K562 (cell line): ENCODE measurements around the gene BRAT1. TPM values are rescaled to one million over a fixed set of nuclear protein-coding genes. Genes with fewer than 3 reads are reported as not detected.
A peak's percentile ranks its signal among the peaks of the same experiment; 100 is the strongest.

ENCODE experiments used
- ATAC-seq: fragments of 200-7000 bp; cut with Tn5 transposase; 3 replicates; pipeline ENCODE4 v1.9.1; 2020; ENCODE audit warnings: moderate library complexity
- BruUV-seq: library from RNA; stranded (reverse); fragments of 400-500 nt; replicated peaks from 2 replicates; lab custom pipeline; 2021; lab: Mats Ljungman, UMichigan
- CTCF ChIA-PET: fragments of 300-600 bp; formaldehyde crosslinking; extraction: SDS; loops from one replicate; lab custom pipeline; 2021; ENCODE audit warnings: low intra/inter-chr PET ratio; lab: Yijun Ruan, JAX
- POLR2A ChIA-PET: fragments of 300-600, 350-650 bp; sonication (Branson Sonifier 250); formaldehyde crosslinking; extraction: SDS; loops from one replicate; lab custom pipeline; 2021; ENCODE audit warnings: antibody characterized with exemption, inconsistent platforms; lab: Yijun Ruan, JAX
- DNase-seq, 4 experiments: peaks; one replicate each; pipeline versions ENCODE4 v3.0.0 to v3.0.0-alpha.2; 2011 to 2018; ENCODE audit warnings: low spot score in 3 of 4, mixed read lengths in 3 of 4; ENCODE audit errors: extremely low read depth in 1 of 4
- FAIRE-seq: peaks from 2 replicates; lab custom pipeline; 2011; peaks lifted over from hg19 to GRCh38; lab: Jason Lieb, UNC
- H2AFZ ChIP-seq: 2 replicates; pipeline ENCODE4 v1.6.0; 2011; ENCODE audit warnings: low read depth, low read length, control low read depth, inconsistent platforms
- H3K27ac ChIP-seq: fragments of 200-600 bp; 3 replicates; pipeline ENCODE4 v1.8.0; 2011; ENCODE audit warnings: low read depth, mild to moderate bottlenecking, control low read depth, inconsistent platforms, low read length, moderate library complexity, mixed read lengths; ENCODE audit errors: extremely low read depth
- H3K27me3 ChIP-seq, 2 experiments: fragments of 300-600 bp in 1 of 2; 2 replicates in 1 of 2; 3 replicates in 1 of 2; pipeline versions ENCODE4 v1.6.0 to v1.8.0; 2011; ENCODE audit warnings: inconsistent platforms in 2 of 2, low read length in 2 of 2, mild to moderate bottlenecking in 1 of 2, mixed read lengths in 1 of 2, moderate library complexity in 1 of 2; ENCODE audit not compliant: control insufficient read depth in 2 of 2, insufficient read depth in 2 of 2
- H3K36me3 ChIP-seq: fragments of 300-600 bp; 3 replicates; pipeline ENCODE4 v1.8.0; 2011; ENCODE audit warnings: mild to moderate bottlenecking, low read length, inconsistent platforms; ENCODE audit not compliant: control insufficient read depth, insufficient read depth
- H3K4me1 ChIP-seq, 2 experiments: fragments of 200-600 bp in 1 of 2; replicated peaks in 1 of 2; 2 replicates in 1 of 2; 3 replicates in 1 of 2; pipeline versions ENCODE4 v1.5.1 to v1.8.0; 2011; ENCODE audit warnings: inconsistent platforms in 2 of 2, low read length in 2 of 2, mild to moderate bottlenecking in 1 of 2, mixed read lengths in 1 of 2, moderate library complexity in 1 of 2; ENCODE audit not compliant: control insufficient read depth in 2 of 2, insufficient read depth in 2 of 2
- H3K4me2 ChIP-seq: 2 replicates; pipeline ENCODE4 v1.6.1; 2011; ENCODE audit warnings: low read length, control low read depth, inconsistent platforms, mixed read lengths; ENCODE audit not compliant: insufficient read depth
- H3K4me3 ChIP-seq: fragments of 200-600 bp; sonication (generic), shearing (Covaris generic); 2 replicates; pipeline ENCODE4 v1.5.1; 2016; ENCODE audit warnings: control low read depth, inconsistent platforms
- H3K79me2 ChIP-seq: fragments of 200-600 bp; 3 replicates; pipeline ENCODE4 v1.8.0; 2011; ENCODE audit warnings: low read length, inconsistent platforms; ENCODE audit not compliant: control insufficient read depth, insufficient read depth
- H3K9ac ChIP-seq, 2 experiments: 2 replicates each; pipeline versions ENCODE4 v1.6.0 to v1.6.1; 2011; ENCODE audit warnings: low read depth in 2 of 2, low read length in 2 of 2, control low read depth in 1 of 2, inconsistent platforms in 1 of 2, mild to moderate bottlenecking in 1 of 2, mixed read lengths in 1 of 2; ENCODE audit not compliant: insufficient read depth in 1 of 2
- H3K9me1 ChIP-seq: one replicate; pipeline ENCODE4 v1.6.0; 2011; ENCODE audit warnings: inconsistent platforms, mild to moderate bottlenecking, low read length, moderate library complexity; ENCODE audit not compliant: control insufficient read depth, insufficient read depth
- H3K9me3 ChIP-seq: replicated peaks from 2 replicates; pipeline ENCODE4 v1.5.1; 2011; ENCODE audit warnings: low read depth, low read length, inconsistent platforms; ENCODE audit not compliant: control insufficient read depth, insufficient read depth
- H4K20me1 ChIP-seq: replicated peaks from 2 replicates; pipeline ENCODE4 v1.6.1; 2011; ENCODE audit warnings: low read length, inconsistent platforms, mixed read lengths; ENCODE audit not compliant: control insufficient read depth, insufficient read depth
- ARHGAP35 ChIP-seq: fragments of 450-650 bp; IDR thresholded peaks from 2 replicates; pipeline ENCODE4 v1.6.1; 2018; ENCODE audit not compliant: partially characterized antibody
- CHCHD3 ChIP-seq: fragments of 250-450 bp; sonication (Bioruptor Pico); IDR thresholded peaks from 2 replicates; pipeline ENCODE4 v2.1.2; 2022; ENCODE audit warnings: mild to moderate bottlenecking
- CREB3 ChIP-seq: fragments of 450-650 bp; conservative IDR thresholded peaks from 2 replicates; pipeline ENCODE4 v1.6.1; 2016; ENCODE audit warnings: missing genetic modification characterization, low read depth, mild to moderate bottlenecking, missing compliant biosample characterization, moderate library complexity
- CTCF ChIP-seq, 3 experiments: IDR thresholded peaks in 2 of 3; conservative IDR thresholded peaks in 1 of 3; 2 replicates each; pipeline ENCODE4 v1.5.1; 2011 to 2012; ENCODE audit warnings: low read length in 3 of 3, mild to moderate bottlenecking in 3 of 3, control low read depth in 2 of 3, improper control_type of control experiment in 1 of 3, inconsistent platforms in 1 of 3, low read depth in 1 of 3, mixed read lengths in 1 of 3, moderate library complexity in 1 of 3; ENCODE audit not compliant: insufficient read depth in 2 of 3
- EP300 ChIP-seq: IDR thresholded peaks from 2 replicates; pipeline ENCODE4 v1.6.1; 2012; ENCODE audit warnings: low read length, improper control_type of control experiment
- ERF ChIP-seq: fragments of 450-650 bp; formaldehyde crosslinking; IDR thresholded peaks from 2 replicates; pipeline ENCODE4 v1.4.0; 2020; ENCODE audit warnings: mild to moderate bottlenecking, mixed read lengths
- ESRRB ChIP-seq: fragments of 250-450 bp; sonication (Bioruptor Pico); IDR thresholded peaks from 2 replicates; pipeline ENCODE4 v1.5.0; 2020; ENCODE audit warnings: mild to moderate bottlenecking, moderate library complexity, borderline replicate concordance
- KLF13 ChIP-seq: fragments of 450-650 bp; IDR thresholded peaks from 2 replicates; pipeline ENCODE4 v1.6.1; 2016; ENCODE audit warnings: missing genetic modification characterization, low read depth, mild to moderate bottlenecking, missing compliant biosample characterization, moderate library complexity, borderline replicate concordance
- MAFK ChIP-seq: IDR thresholded peaks from 2 replicates; pipeline ENCODE4 v1.6.1; 2011; ENCODE audit warnings: low read length, improper control_type of control experiment
- NRF1 ChIP-seq, 2 experiments: fragments of 450-650 bp; IDR thresholded peaks in 1 of 2; conservative IDR thresholded peaks in 1 of 2; 2 replicates each; pipeline ENCODE4 v1.6.1; 2014; ENCODE audit warnings: mild to moderate bottlenecking in 2 of 2
- RB1 ChIP-seq: fragments of 450-650 bp; IDR thresholded peaks from 2 replicates; pipeline ENCODE4 v1.6.1; 2017; ENCODE audit warnings: low read depth, mild to moderate bottlenecking
- SREBF2 ChIP-seq: sonication (generic); formaldehyde crosslinking; IDR thresholded peaks from 2 replicates; pipeline ENCODE4 v1.4.0; 2020; ENCODE audit warnings: mild to moderate bottlenecking, missing genetic modification reagents
- YBX1 ChIP-seq: fragments of 450-650 bp; IDR thresholded peaks from 2 replicates; pipeline ENCODE4 v1.7.1; 2016; ENCODE audit warnings: mild to moderate bottlenecking
- ZNF134 ChIP-seq: fragments of 250-450 bp; sonication (Bioruptor Pico); conservative IDR thresholded peaks from 2 replicates; pipeline ENCODE4 v1.4.0; 2020
- ZNF212 ChIP-seq: fragments of 450-650 bp; formaldehyde crosslinking; IDR thresholded peaks from 2 replicates; pipeline ENCODE4 v1.4.0; 2020; ENCODE audit warnings: mild to moderate bottlenecking
- WGBS: fragments of 100-300 bp; shearing (Covaris generic); methylation state at CpG from one replicate; pipeline ENCODE4 v1.1.6; 2016; ENCODE audit warnings: low coverage, mixed read lengths; ENCODE audit not compliant: insufficient coverage; ENCODE audit errors: missing lambda C conversion rate; 5-methylcytosine and 5-hydroxymethylcytosine counted together
- in situ Hi-C: fragments of 300-500 bp; cut with MboI; formaldehyde crosslinking; loops from 4 replicates; pipeline ENCODE4 v1.15.0; 2018; ENCODE audit warnings: inconsistent platforms, mixed read lengths
- intact Hi-C: fragments of 100-400 bp; cut with micrococcal nuclease; formaldehyde crosslinking; loops from 2 replicates; pipeline ENCODE4 v1.14.2; 2022
- polyA plus RNA-seq, 8 experiments: library from polyadenylated mRNA; depleted of rRNA in 4 of 8; stranded (reverse) in 5 of 8; unstranded in 3 of 8; fragments of >200 nt; fragmentation: Nextera tagmentation in 2 of 8; fragmentation: Illumina TruSeq in 1 of 8; extraction: Ambion mirVana in 2 of 8; extraction: Trizol in 1 of 8; gene quantifications; 2 replicates each; pipeline versions ENCODE4 v1.2.1 to v1.2.3, GENCODE V29; 2011 to 2014; ENCODE audit warnings: inconsistent platforms in 1 of 8, missing spikeins in 1 of 8
- total RNA-seq, 7 experiments: library from RNA; depleted of rRNA in 6 of 7; stranded (reverse); fragments of >200 nt in 6 of 7; fragmentation: Illumina TruSeq in 2 of 7; extraction: Trizol in 2 of 7; gene quantifications; 2 replicates each; pipeline versions ENCODE4 v1.2.1 to v1.2.3, GENCODE V29; 2011 to 2021; ENCODE audit warnings: low replicate concordance in 1 of 7

The BRAT1 gene
- total and polyA plus RNA-seq, 9 of the 15 experiments (the other 6 are each of a cell fraction or from before 2014, with no cell fraction given), result 0.13 to 49.6 (median 10.5) TPM

DNA sequence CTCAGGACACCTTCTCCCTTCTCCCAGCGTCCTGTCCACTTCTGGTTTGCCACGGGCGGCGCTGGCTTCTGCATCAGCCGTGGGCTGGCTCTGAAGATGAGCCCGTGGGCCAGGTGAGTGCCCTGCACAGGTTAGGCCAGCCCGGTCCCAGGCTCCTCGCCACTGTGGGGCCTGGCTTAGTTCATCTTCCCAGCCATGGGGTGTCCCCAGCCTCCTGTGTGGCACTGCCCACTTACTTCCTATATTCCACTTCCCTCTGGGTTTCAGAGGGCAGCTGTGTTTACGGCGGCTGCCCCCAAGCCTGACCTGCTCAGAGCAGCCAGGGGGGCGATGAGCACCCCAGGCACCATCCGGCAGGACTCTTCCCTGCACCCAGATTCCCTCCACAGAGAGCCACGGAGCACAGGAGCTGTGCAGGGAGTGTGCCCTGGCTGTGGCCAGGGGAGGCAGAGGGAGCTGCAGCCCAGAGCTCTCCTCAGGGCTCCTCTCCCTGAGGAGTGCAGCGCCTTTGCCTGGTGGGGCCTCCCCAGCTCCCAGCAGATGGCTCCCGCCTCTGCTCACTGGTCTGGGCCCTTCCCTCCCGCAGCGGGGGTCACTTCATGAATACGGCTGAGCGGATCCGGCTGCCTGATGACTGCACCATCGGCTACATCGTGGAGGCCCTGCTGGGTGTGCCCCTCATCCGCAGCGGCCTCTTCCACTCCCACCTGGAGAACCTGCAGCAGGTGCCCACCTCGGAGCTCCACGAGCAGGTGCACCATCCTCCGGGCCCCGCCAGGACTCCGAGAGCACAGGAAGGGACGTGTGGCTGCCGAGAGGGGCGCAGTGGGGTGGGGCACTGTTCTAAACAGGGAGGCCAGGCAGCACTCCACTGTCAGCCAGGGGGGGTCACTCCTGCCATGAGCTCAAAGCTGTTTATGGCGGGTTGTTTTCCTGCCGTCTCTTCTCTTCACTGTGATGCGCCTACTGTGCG is 29.4 kb downstream of the BRAT1 start:
- in situ Hi-C loops (no loop called here), intact Hi-C loops (no loop called here)
- Histone ChIP-seq H2AFZ (no peak overlapping the region; the same call in 1 of the 2 replicates), H3K4me2 (no peak overlapping the region), H3K4me3 (no peak overlapping the region), H3K9ac (0 out of 4 replicates have a peak overlapping the region, but pooled peaks of 1 of the 2 experiments have one; percentile 37), H3K9me1 (no peaks in the 10 kb centered on the region), H3K4me1 (peaks cover 25 to 93% of the 10 kb centered on the region in 2 experiments), H3K79me2 (no peaks in the 10 kb centered on the region), H3K27me3 (peaks cover 0 to 14% of the 10 kb centered on the region in 2 experiments; a peak in 2 of 5 replicates), H3K27ac (no peak overlapping the region), H4K20me1 (no peaks in the 10 kb centered on the region; the same call in none of the 2 replicates), H3K36me3 (no peaks in the 10 kb centered on the region), H3K9me3 (no peaks in the 10 kb centered on the region)
- peak in 1 of 4 experiments; percentile 56 for DNase-seq
- no TSS peak for BruUV-seq
- peak; percentile 61 for ATAC-seq
- 38% methylated on average over 34 of the region's 36 CpGs for WGBS
- ChIA-PET POLR2A (interaction anchor here (0.5 to 1.0 kb wide), 6 partner anchors 9 to 1065 kb away, joined by 3 read pairs; no protein-coding TSS in a partner anchor), CTCF (no interaction called here)
- FAIRE-seq, result no peak
- TF ChIP-seq SREBF2 (no peak), ZNF212 (no peak), CTCF (IDR thresholded peaks at IDR 0.05 in 2 of 3, conservative IDR thresholded peaks at IDR 0.05 in 1 of 3; ENCODE audit: insufficient read depth in 2 of 3, low read depth in 1 of 3, low read length in 3 of 3) (peak in 2 of 3 experiments; percentile 16 to 66; a peak in 2 of 6 replicates), RB1 (no peak), ERF (CRISPR knock-in tag) (no peak), ESRRB (no peak), CHCHD3 (CRISPR knock-in tag) (no peak), CREB3 (tag) (no peak), MAFK (no peak), NRF1 (conservative IDR thresholded peaks at IDR 0.05 in 1 of 2, IDR thresholded peaks at IDR 0.05 in 1 of 2) (no peak), ARHGAP35 (no peak), KLF13 (tag) (no peak), YBX1 (no peak), ZNF134 (CRISPR knock-in tag) (no peak), EP300 (no peak)
